ENCODE results near the gene VSIR. TPM values are rescaled to one million over a fixed set of nuclear protein-coding genes. Genes with fewer than 3 reads are reported as not detected.

VSIR gene
- polyA plus RNA-seq, 1 of the 3 experiments (the other 2 are of a cell fraction): 11.3 TPM

GRCh38 chr10:71798308-71798624 is 24.9 kb upstream of the VSIR start (continued):
- TF ChIP-seq, protein P1, sequence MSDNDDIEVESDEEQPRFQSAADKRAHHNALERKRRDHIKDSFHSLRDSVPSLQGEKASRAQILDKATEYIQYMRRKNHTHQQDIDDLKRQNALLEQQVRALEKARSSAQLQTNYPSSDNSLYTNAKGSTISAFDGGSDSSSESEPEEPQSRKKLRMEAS (IDR thresholded peaks at IDR 0.05; ENCODE audit: low read depth): no peak
- no peak for TF ChIP-seq GATA2 (CRISPR knock-in tag; IDR thresholded peaks at IDR 0.05)
- no peak for TF ChIP-seq FOXJ3 (CRISPR knock-in tag; IDR thresholded peaks at IDR 0.05)
- no peak for TF ChIP-seq POLR2AphosphoS5 (IDR thresholded peaks at IDR 0.05; ENCODE audit: low read depth, low read length)
- no peak for TF ChIP-seq USF1 (IDR thresholded peaks at IDR 0.05; ENCODE audit: borderline replicate concordance, low read depth)

- TF ChIP-seq RCOR1 (IDR thresholded peaks at IDR 0.05; ENCODE audit: low read length) (no peak), PBX3 (IDR thresholded peaks at IDR 0.05) (no peak), USF1 (IDR thresholded peaks at IDR 0.05; ENCODE audit: borderline replicate concordance, low read depth) (no peak), ELF1 (IDR thresholded peaks at IDR 0.05) (no peak), FOXJ3 (CRISPR knock-in tag; IDR thresholded peaks at IDR 0.05) (no peak), EZH2phosphoT487 (IDR thresholded peaks at IDR 0.05; ENCODE audit: borderline replicate concordance, low read depth) (no peak), GATA2 (CRISPR knock-in tag; IDR thresholded peaks at IDR 0.05) (no peak), MXI1 (IDR thresholded peaks at IDR 0.05; ENCODE audit: low read depth, low read length) (no peak), NRF1 (IDR thresholded peaks at IDR 0.05; ENCODE audit: low read depth, low read length) (no peak)
- TF ChIP-seq, protein P1 (IDR thresholded peaks at IDR 0.05; ENCODE audit: low read depth): no peak
- ChIA-PET CTCF (interaction anchor here (1.0 to 1.5 kb wide), 3 partner anchors 9 to 70 kb away, joined by 3 to 5 read pairs (median 3); no protein-coding TSS in a partner anchor), POLR2A (no interaction called here)
- H3K9ac ChIP-seq: no peak overlapping the region
- no peaks in the 10 kb centered on the region for H3K27me3 ChIP-seq (ENCODE audit: insufficient read depth)
- H4K20me1 ChIP-seq (ENCODE audit: insufficient read depth): no peaks in the 10 kb centered on the region
- H3K9me2 ChIP-seq: no peaks in the 10 kb centered on the region
- H3F3A ChIP-seq (replicated peaks; ENCODE audit: insufficient read depth): no peaks in the 10 kb centered on the region
- no peaks in the 10 kb centered on the region for H3K9me3 ChIP-seq
- 61% methylated on average over 5 of the region's 10 CpGs for WGBS (ENCODE audit: low lambda C conversion rate)
- H3K79me2 ChIP-seq (ENCODE audit: insufficient read depth): no peaks in the 10 kb centered on the region
- no peak overlapping the region for H2AFZ ChIP-seq (ENCODE audit: low read depth)
- no peak overlapping the region for H3K4me2 ChIP-seq
- H3K36me3 ChIP-seq (replicated peaks in 1 of 2; ENCODE audit: control insufficient read depth in 1 of 2, insufficient read depth in 2 of 2, low read length in 1 of 2): no peaks in the 10 kb centered on the region
- H3K4me3 ChIP-seq (ENCODE audit: low read depth in 2 of 2, low read length in 1 of 2): no peak overlapping the region
- no peaks in the 10 kb centered on the region for H3K4me1 ChIP-seq (ENCODE audit: control insufficient read depth in 1 of 2, insufficient read depth in 2 of 2, low read depth in 1 of 2, low read length in 1 of 2)
- DNase-seq: no peak
- no peak overlapping the region for H3K27ac ChIP-seq (ENCODE audit: low read depth in 2 of 2, low read length in 1 of 2)
Observed at GRCh38 chr10:71797533-71798307, 24.4 kb upstream of the VSIR start.
